NOMO-1 (cell line): ENCODE data around the gene SRF.

ENCODE experiments used
- DNase-seq, 2 experiments: peaks; one replicate each; lab custom pipeline; 2025; ENCODE audit not compliant: unreplicated experiment in 2 of 2; lab: John Stamatoyannopoulos, UW

SRF gene

DNA sequence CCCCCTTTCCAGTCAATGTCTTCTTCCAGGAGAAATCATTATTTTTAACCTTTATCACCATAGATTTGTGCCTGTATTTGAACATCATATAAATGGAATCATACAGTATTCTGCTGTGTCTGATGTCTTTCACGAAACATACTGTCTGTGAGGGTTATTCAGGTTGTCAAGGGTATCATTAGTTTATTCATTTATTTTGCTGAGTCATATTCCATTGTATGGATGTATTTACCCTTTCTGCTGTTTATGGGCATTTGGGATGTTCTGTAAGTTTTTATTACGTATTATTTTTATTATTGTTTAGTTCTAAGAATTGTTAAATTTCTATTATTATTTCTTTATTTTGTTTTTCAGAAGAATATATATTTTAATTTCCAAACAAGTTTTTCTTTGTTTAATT is 36.2 kb downstream of the SRF start:
- no peak for DNase-seq

DNA sequence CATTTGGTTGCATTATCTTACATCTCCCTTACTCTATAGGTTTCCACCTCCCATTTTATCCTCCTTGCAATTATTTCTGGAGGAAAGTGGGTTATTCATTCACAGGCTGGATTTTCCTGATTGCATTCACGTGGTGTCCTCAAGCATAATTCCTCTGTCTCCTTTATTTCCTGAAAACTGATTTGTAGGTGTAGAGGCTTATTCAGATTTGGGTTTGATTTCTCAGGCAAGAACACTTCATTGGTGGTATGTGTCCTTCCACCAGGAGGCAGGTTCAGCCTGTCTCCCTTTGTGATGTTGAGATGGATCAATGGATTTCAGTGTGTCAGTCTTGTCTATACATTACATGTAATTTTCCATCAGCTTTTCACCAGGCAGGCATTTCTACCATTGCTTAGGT is 40.9 kb downstream of the SRF start:
- no peak for DNase-seq

DNA sequence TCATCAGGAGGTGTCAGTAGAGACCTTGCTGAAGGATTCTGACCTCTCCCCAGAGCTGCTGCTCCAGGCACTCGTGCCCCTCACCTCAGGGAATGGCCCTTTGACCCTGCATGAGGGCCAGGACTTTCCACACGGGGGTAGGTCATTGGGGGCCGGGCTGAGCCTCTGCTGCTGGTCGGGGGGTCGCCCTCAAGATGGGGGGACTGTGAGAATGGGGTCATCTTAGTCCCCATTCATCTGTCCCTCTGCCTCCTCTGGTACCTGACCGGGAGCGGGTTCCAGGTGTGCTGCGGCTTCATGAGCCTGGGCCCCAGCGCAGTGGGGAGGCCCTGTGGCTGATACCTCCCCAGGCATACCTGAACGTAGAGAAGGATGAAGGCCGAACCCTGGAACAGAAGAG is 42.4 kb downstream of the SRF start:
- no peak for DNase-seq

DNA sequence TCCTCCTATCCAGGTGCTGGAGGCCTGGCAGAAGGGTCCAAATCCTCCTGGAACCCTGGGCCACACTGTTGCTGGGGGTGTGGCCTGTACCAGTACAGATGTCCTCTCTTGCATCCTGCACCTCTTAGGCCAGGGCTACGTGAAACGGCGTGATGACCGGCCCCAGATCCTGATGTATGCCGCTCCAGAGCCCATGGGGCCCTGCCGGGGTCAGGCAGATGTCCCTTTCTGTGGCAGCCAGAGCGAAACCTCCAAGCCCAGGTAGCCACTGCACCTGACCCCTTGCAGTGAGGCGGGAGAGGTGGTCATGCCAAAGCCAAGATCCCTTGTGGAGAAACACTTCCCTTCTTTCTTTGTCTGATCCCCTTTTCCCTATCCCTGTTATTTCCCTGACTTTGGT is 44.0 kb downstream of the SRF start:
- DNase-seq = no peak

DNA sequence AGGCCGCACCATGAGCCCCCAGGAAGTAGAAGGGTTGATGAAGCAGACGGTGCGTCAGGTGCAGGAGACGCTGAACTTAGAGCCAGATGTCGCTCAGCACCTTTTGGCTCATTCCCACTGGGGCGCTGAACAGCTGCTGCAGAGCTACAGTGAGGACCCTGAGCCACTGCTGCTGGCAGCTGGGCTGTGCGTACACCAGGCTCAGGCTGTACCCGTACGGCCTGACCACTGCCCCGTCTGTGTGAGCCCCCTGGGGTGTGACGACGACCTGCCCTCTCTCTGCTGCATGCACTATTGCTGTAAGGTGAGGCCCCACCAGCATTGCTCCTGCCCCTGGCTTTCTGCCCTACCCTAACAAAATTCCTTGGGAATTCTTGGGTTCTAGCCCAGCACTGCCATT is 45.1 kb downstream of the SRF start:
- DNase-seq = no peak

DNA sequence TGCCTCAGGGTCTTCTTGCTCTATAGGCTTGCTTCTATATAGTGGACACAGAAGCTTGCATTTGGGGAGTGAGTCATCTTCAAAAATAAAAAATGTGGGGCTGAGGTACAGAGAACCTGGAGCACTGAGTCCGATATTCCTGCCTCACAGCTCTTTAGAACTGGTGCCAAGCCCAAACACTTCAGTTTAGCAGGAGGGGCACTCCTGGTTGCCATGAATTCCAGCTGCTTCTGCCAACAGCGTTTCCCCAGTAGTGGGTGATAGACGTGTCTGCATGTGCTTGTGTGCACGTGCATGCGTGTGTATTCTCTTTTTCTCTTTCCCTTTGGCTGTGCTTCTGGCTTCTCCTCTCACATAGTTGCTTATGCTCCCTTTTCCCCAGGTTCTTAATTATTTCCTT is 46.3 kb downstream of the SRF start:
- no peak for DNase-seq

DNA sequence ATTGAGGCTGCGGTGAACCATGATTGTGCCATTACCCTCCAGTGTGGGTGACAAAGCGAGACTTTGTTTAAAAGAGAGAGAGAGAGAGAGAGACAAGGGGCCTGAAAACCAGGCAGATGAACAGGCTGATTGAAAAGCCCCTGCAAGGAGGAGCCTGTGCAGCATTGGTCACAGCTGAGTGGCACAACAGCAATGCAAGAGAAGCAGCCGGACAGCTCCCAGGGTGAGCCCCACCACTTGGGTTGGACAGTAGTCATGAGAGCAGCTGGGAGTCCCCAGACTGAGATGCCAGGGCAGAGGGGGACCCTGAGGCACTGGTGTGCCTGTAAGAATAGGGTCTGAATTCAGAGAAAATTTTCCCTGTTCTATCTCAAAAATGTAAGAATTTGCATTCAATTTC is 48.0 kb downstream of the SRF start:
- DNase-seq = no peak

DNA sequence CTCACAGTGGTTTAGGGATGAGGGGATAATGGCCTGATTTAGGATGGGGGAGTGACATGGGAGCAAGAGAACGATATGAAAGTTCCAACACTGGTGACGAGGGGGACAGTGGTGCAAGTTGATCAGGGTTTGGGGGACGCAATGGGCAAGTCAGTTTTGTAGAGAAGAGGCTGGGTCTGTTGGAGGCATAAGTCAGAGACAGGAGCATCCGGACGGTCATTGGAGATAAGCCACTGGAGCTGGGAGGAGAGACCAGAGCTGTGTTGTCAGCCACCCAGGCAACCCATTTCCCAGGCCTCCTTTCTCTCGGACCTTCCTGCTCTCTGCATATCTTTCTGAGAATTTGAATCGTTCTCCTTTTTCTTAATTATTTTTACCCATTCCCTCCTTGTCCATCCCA is 48.7 kb downstream of the SRF start:
- DNase-seq = no peak

DNA sequence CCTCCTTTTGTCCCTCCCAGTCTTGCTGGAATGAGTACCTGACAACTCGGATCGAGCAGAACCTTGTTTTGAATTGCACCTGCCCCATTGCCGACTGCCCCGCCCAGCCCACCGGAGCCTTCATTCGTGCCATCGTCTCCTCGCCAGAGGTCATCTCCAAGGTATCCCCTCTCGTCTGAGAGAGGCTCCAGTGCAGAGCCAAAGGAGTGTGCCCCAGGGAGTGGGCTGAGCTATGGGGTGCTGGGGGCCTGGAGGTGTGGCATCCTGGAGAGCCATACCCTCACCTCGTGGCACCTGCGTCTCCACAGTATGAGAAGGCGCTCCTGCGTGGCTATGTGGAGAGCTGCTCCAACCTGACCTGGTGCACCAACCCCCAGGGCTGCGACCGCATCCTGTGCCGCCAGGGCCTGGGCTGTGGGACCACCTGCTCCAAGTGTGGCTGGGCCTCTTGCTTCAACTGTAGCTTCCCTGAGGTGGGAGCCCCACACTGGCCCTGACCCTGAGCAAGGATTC is 49.4 kb downstream of the SRF start:
- DNase-seq = no peak

DNA sequence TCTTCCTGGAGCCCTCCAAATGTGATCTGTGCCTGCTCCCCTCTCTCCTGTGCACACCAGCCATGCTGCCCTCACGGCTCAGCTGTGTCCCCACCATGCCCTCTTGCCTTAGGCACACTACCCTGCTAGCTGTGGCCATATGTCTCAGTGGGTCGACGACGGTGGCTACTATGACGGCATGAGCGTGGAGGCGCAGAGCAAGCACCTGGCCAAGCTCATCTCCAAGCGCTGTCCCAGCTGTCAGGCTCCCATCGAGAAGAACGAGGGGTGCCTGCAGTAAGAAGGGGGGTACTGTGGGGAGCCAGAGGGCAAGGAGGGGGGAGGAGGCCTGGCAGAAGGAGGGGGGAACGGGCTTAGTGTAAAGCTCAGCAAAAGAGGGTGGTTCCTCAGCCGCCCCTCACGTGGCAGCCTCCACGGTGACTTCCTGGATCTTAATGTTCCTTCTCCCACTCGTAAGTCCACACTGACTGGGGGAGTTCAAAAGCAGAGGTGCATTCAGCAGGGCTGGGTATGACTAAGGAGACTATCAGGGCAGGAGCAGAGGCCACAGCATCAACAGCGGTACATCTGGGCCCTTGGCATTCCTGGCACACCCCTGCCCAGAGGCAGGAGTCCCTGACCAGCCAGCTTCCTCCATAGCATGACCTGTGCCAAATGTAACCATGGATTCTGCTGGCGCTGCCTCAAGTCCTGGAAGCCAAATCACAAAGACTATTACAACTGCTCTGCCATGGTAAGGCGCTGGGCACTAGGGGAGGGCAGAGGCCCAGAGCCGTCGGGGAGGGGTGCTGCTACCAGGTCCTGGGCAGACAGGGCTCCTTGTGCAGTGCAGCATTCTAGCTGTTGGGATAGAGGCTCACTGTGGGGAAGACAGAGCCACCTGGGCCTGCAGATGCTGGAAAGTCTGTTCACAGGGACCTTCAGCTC is 50.2 kb downstream of the SRF start:
- DNase-seq = no peak

DNA sequence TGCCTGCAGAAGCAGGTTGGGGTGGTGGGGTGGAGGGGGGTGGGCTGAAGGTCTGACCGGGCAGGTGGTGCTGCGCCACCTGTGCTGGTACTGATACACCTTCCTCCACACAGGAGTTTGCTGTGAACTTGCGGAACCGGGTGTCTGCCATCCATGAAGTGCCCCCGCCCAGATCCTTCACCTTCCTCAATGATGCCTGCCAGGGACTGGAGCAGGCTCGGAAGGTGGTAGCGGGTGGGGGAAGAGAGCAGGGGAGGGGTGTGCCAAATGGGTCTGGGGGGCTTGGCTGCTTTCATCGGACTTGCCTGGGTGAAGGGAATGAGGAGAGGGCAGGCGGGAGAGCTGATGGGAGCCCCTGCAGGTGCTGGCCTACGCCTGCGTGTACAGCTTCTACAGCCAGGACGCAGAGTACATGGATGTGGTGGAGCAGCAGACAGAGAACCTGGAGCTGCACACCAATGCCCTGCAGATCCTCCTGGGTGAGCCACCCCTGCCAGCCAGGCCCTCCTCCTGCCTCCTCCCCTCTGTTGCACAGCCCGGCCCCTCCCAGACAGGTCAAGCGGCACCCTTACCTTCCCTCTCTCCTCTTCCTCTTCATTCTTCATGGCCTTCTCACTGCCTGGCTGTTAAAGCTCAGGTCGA is 51.5 kb downstream of the SRF start:
- no peak for DNase-seq

DNA sequence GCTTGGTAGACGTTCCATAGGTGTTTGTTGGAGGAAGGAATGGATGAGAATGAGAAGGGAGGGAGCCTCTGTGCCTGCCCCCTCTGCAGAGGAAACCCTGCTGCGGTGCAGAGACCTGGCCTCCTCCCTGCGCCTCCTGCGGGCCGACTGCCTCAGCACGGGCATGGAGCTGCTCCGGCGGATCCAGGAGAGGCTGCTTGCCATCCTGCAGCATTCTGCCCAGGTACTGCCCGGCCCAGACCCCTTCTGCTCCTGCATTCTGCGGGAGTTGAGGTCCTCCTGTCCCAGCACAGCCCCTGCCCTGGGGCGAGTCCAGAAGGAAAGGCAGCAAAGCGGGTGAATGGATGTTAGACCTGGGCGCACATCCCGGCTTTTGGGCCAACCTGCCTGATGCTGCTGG is 52.1 kb downstream of the SRF start:
- DNase-seq = no peak

DNA sequence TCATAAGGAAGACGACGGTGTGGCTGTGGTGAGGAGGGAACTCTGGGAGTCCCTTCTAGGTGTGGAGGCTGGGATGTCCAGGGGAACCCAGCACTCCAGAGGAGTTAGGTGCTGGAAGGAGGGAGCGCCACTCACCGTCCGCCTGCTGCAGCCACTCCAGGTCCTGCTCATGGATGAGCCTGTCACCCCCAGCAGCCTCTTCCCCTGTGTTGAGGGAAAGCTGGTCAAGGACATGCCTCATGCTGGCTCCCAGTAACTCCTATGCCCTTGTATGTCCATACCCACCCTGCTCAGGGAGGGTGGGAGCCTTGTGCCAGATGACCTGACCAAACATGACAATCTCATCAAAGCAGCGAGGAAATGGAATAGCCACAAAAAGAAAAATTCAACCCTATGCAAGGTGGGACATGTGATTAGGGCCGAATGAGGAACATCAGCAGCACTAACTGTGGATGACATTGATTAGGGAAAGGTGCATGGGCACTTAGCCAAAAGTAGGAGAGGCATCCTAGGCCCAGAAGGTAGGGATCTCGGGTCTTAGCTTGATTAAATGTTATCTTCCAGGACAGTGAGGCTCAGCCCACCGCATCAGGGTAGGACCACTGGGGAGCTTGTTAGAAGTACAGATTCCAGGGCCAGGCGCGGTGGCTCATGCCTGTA is 55.3 kb downstream of the SRF start:
- DNase-seq = no peak

DNA sequence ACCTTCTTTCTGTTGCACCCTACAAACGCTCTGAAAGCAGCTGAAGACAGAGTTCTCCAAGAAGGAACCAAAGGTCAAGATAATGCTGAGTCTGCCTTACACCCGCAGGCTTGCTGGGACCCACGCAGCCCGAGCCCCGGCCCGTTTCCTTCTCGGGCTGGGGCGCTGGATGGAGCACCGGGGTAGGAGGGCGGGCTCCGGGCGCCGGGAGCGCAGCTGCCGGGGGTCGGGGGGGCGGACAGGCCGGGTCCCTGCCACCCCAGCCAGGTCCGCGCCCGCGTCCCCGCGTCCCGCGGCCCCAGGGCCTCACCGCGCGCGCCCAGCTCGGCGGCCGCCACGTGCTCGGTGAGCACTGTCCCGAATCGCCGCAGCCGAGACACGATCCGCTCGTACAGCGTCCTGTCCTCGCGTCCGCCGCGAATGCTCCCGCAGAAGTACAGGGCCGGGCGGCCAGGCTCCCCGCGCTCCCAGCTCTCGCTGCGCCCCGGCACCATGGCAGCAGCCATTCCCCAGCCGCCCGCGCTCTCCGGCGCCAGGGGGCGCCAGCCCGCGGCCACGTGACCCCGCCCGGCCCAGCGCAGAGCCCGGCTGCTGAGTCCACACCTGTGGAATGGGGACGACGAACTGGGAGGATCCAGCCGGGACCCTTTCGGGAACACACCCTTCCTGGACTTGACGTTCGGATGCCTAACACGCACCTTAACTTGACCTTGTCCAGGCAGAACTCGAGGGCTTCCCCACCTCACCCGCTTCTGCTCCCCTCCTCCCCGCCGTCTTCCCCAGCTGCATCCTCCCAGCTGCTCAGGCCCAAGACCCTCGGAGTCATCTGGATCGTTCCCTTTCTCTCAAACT is 58.1 kb downstream of the SRF start, which contains the start of gene DNPH1:
TSS of gene DNPH1 (minus strand) at position 531 of the 852 bp plus-strand sequence. CDS start at position 506, 25 bp downstream.
- DNase-seq = peak; percentile 54 to 57

DNA sequence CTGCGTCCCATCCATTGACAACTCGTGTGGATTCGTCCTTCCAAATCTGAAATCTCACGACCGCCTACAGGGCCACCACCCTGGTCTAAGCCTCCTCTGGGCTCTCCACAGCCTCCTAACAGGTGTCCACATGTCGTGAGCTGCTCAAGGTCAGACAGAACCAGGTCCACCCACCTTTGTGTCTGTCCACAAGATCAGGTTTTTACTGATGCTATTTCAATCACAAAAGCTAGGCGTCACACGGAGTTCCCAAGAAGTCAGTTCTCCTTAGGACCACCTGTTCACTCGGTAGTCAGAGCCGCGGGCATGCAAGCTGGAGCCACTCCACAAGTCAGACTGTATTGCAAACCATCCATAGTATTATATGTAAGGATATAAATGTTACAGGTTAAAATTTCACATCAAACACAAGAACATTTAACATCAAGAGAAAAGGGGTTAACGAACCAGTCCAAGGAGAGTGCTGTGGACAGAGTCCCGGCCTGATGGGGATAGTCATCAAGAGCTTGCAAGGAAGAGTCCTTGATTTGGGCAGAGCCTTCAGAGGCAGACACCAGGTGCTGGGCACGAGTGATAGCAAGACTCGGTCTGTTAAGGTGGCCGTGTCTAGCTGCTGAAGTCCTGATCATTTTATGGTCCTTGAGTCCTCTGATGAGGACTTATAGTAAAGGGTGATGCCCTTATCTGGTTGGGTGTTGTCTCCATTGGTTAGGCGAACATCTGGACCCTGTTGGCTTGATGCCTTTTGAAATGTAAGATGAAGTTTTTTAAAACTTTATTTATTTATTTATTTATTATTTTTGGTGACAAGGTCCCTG is 58.9 kb downstream of the SRF start:
- DNase-seq = no peak

DNA sequence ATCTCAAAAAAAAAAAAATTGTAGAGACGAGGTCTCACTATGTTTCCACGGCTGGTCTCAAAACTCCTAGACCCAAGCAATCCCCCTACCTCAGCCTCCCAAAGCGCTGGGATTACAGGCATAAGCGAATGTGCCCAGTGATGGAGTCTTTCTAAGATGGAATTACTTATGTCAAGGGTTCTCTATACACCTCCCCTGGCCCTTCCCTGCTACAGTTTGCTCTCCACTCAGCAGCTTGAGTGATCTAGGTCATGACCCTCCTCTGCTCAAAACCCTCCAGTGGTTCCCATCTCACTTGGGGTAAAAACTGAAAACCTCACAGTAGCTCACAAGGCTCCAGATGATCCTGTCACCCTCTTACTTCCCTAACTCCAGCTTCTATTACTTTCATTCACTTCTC is 60.0 kb downstream of the SRF start:
- DNase-seq = no peak
